VCaP (cell line): ENCODE data around the gene ADGRL3.
"Not testable (repeated sequence)": the region's sequence is repeated elsewhere in the genome, so short reads cannot be mapped to it uniquely, and the experiment has no call there.

Source experiments
- H3K27ac ChIP-seq: fragments of 450-650 bp; 2 replicates; pipeline ENCODE4 v1.5.1; 2017
- CTCF ChIP-seq: fragments of 450-650 bp; conservative IDR thresholded peaks from 2 replicates; pipeline ENCODE4 v1.5.1; 2017; ENCODE audit warnings: mild to moderate bottlenecking, moderate library complexity

The ADGRL3 gene

GRCh38 chr4:61837395-61837794, 637.3 kb downstream of the ADGRL3 start:
- H3K27ac ChIP-seq = peak overlapping the region; percentile 71
- TF ChIP-seq CTCF = no peak

- TF ChIP-seq CTCF = no peak
- peak overlapping the region; percentile 71 for H3K27ac ChIP-seq
Observed at GRCh38 chr4:61838072-61838471, 637.9 kb downstream of the ADGRL3 start.

DNA sequence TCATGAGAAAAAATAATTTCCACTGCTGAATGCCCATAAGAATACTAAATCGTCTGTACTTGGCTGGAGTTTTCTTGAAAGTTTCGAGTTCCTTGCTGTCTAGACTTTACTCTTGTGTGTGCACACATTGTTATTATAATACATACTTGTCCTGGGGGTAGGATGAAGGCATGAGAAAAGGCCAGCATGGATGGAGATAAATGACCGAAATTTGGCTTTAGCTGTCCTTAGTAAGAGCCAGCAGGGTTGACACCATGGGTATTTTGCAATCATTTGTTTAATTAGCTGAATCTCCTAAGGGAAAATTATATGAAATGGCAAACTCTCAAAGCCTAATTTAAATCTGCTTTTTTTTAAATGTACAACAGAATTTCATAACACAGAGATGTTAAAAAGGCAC, 641.6 kb downstream of the ADGRL3 start:
- TF ChIP-seq CTCF = no peak
- no peak overlapping the region for H3K27ac ChIP-seq

DNA sequence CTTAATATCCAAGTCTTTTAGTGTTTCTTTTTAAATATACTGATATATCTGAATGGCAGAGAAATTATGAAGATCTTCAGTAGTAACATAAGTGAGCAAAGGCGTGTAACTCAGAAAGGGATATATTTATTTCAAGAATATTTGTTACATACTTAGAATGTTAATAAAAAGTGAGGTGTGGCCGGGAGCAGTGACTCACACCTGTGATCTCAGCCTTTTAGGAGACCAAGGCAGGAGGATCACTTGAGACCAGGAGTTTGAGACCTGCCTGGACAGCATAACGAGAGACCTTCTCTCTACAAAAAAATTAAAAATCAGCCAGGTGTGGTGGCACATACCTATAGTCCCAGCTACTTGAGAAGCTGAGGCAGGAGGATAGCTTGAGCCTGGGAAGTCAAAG, 651.0 kb downstream of the ADGRL3 start:
- no peak overlapping the region for H3K27ac ChIP-seq
- no peak for TF ChIP-seq CTCF

DNA sequence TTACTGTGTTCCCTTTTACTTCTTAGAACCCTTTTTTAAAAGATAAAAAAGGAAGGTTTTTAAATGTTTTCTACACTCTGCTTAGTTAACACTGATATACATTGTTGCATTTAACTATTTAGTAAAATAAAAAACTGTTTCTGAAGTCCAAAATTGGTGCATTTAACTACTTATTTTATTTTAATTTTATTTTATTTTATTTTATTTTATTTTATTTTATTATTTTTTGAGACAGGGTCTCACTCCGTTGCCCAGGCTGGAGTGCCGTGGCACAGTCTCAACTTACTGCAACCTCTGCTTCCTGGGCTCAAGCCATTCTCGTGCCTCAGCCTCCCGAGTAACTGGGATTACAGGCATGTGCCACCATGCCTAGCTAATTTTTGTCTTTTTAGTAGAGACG, 652.0 kb downstream of the ADGRL3 start:
- H3K27ac ChIP-seq = not testable (repeated sequence)

DNA sequence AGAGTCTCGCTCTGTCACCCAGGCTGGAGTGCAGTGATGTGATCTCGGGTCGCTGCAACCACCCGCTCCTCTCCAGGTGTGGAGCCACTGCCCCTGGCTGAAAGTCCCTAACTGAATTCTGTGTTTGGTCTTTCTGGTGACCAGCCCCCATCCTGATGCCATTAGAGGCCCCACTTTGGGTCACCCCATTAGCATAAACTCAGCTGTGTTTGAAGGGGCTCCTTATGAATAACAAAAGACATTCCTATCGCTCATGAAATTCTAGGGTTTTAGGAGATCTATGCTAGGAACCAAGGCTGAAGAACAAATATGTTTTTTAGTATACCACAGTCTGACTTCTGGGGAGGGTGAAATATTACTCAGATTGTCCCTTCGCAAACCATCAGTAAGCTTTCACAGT, 652.9 kb downstream of the ADGRL3 start:
- H3K27ac ChIP-seq = no peak overlapping the region
- no peak for TF ChIP-seq CTCF

DNA sequence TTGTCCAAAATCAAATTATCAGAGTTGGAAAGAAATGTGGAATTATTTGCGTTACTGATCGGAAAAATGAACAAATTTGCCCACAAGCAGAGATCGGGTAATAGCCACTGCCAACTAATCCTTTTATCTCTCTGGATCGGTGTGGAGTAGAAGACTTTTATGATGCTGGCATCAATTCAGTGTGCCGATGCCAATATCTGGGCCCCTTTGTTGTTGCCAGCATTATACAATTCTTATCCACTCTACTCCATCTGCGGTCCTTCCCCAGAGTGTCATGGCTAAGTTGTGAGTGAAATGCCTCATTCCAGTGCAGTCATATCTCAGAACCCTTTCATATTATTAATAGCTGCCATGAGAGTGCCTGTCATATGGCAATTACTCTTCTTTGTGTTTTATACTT, 660.2 kb downstream of the ADGRL3 start:
- no peak for TF ChIP-seq CTCF
- H3K27ac ChIP-seq = peak overlapping the region; percentile 97

GRCh38 chr4:61864286-61864685, 664.2 kb downstream of the ADGRL3 start:
- TF ChIP-seq CTCF = no peak
- peak overlapping the region; percentile 97 for H3K27ac ChIP-seq
